ENCODE measurements around the gene OSMR. TPM values are rescaled to one million over a fixed set of nuclear protein-coding genes. Genes with fewer than 3 reads are reported as not detected.

Gene OSMR
- total RNA-seq, 2 experiments from 2014 or later = not detected

DNA sequence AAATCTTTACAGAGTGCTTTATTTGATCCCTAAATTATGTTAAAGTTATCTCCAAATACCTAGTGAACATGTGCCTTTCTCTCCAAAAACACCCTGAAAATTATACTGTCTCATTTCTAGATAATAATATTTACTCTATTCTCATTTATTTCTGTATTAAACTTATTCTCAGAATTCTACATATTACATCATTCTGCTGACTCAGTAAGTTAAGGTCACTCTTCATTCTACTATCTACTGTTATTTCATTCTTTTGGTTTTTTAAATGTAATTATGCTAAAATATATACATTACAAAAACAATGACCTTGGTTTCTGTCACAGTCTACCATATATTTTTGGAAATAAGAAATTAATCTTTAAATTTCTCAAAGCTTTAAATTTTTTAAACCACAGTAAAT is 132.2 kb downstream of the OSMR start:
- H3K4me3 Mint-ChIP-seq = no peak overlapping the region
- no peaks in the 10 kb centered on the region for H3K9me3 Mint-ChIP-seq
- no peaks in the 10 kb centered on the region for H3K27me3 Mint-ChIP-seq
- DNase-seq = no peak
- ChIA-PET POLR2A (no interaction called here), CTCF (no interaction called here)
- peaks cover 6% of the 10 kb centered on the region for H3K4me1 Mint-ChIP-seq
- peaks cover 35% of the 10 kb centered on the region for H3K36me3 Mint-ChIP-seq (ENCODE audit: low read depth)
- H3K27ac Mint-ChIP-seq = no peak overlapping the region

DNA sequence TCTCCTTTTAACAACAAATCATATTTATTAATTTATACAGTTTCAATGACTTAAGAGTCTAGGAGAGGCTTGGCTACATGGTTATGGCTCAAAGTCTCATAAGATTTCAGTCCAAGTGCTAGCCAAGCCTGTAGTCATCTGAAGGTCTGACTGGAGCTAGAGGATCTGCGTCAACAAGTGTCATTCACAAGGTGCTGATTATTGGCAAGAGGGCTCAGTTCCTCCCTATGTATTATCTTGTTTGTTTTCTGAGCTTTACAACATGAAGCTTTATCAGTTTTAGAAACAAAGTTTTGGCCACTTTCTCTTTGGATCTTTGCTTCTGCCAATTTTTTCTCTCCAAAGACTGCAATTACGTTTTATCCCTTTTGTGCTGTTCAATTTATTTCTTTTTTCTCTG is 133.7 kb downstream of the OSMR start:
- H3K4me1 Mint-ChIP-seq = peaks cover 6% of the 10 kb centered on the region
- H3K9me3 Mint-ChIP-seq = no peaks in the 10 kb centered on the region
- peaks cover 32% of the 10 kb centered on the region for H3K36me3 Mint-ChIP-seq (ENCODE audit: low read depth)
- no peak for DNase-seq
- POLR2A ChIA-PET = no interaction called here
- H3K27ac Mint-ChIP-seq = no peak overlapping the region
- no peaks in the 10 kb centered on the region for H3K27me3 Mint-ChIP-seq
- H3K4me3 Mint-ChIP-seq = no peak overlapping the region
- CTCF ChIA-PET = no interaction called here

Other genes with a start within 250 kb of the OSMR start
- 10 to 100 TPM; 50.4 to 56.4 TPM for gene RICTOR, start 228.4 kb downstream of the OSMR start, total RNA-seq

Measured in activated CD4-positive, alpha-beta memory T cell treated with anti-CD3 and anti-CD28 coated beads, Interleukin-2, amount 10 ng/mL, durations not matched to agents 7 days and 5 days (primary cell).